Retinal pigment epithelial cell (primary cell): ENCODE data around the gene RPA3.

Source experiments
- DNase-seq: peaks from one replicate; pipeline ENCODE4 v3.0.0-alpha.2; 2010; ENCODE audit warnings: low read depth
- H3K4me3 ChIP-seq: 2 replicates; pipeline ENCODE4 v1.5.1; 2011; ENCODE audit warnings: mild to moderate bottlenecking, low read length, control low read depth, moderate library complexity
- CTCF ChIP-seq: conservative IDR thresholded peaks from 2 replicates; pipeline ENCODE4 v1.5.1; 2011; ENCODE audit warnings: low read depth, low read length, control low read depth, inconsistent platforms

RPA3 gene

GRCh38 chr7:7718492-7718891 is at the start of gene RPA3:
Gene RPA3 (minus strand): TSS chr7:7718607. CDS start chr7:7640418, 78,189 bp downstream.
- H3K4me3 ChIP-seq, result no peak within 1 kb of the TSS
- TF ChIP-seq CTCF, result no peak
- no peak for DNase-seq

- no peak overlapping the region for H3K4me3 ChIP-seq
- TF ChIP-seq CTCF, result no peak
- no peak for DNase-seq
These were observed 48.3 kb upstream of the RPA3 start for GRCh38 chr7:7766671-7767070.

- H3K4me3 ChIP-seq, result no peak overlapping the region
- TF ChIP-seq CTCF, result no peak
- no peak for DNase-seq
These were observed 47.0 kb upstream of the RPA3 start for GRCh38 chr7:7765422-7765821.

GRCh38 chr7:7764520-7765396 is 46.4 kb upstream of the RPA3 start:
- no peak overlapping the region for H3K4me3 ChIP-seq
- TF ChIP-seq CTCF, result no peak
- no peak for DNase-seq

GRCh38 chr7:7761974-7762779 is 43.8 kb upstream of the RPA3 start:
- H3K4me3 ChIP-seq, result no peak overlapping the region
- TF ChIP-seq CTCF, result no peak
- no peak for DNase-seq

- H3K4me3 ChIP-seq, result no peak overlapping the region
- peak; percentile 15 for TF ChIP-seq CTCF
- peak; percentile 25 for DNase-seq
These were observed 43.0 kb upstream of the RPA3 start for GRCh38 chr7:7761340-7761973.
